ENCODE data around the gene DNM2.

- TF ChIP-seq CTCF (IDR thresholded peaks at IDR 0.05) (no peak), POLR2A (IDR thresholded peaks at IDR 0.05) (no peak)
Measured at GRCh38 chr19:10747271-10747670, 29.4 kb downstream of the DNM2 start.

Data from testis (tissue), 2 donors.